GM19467 (cell line): ENCODE measurements around the gene ZNF474.

Experiments
- ATAC-seq: cut with Tn5 transposase; IDR thresholded peaks from one replicate; pipeline ENCODE4 v1.9.1; 2021; ENCODE audit warnings: mild to moderate bottlenecking, moderate library complexity; ENCODE audit not compliant: unreplicated experiment

ZNF474 gene

DNA sequence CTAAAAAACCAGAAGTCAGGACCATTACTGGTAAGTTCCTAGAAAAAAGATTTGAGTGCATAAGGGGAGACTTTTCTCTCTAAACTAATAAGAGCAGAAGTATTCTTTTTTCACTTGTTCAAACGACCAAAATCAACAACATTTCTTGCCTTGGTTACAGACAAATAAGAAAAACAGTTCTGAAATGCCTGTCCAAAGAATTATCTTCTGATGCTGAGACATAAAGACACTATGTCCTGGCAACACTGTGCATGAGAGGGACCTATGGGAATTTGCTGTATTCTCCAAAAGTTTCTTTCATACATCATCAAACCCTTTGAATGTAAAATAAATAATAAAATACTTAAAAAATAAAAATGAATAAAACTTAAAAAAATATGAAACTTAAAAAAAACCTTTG is 50.4 kb downstream of the ZNF474 start:
- ATAC-seq: no peak

DNA sequence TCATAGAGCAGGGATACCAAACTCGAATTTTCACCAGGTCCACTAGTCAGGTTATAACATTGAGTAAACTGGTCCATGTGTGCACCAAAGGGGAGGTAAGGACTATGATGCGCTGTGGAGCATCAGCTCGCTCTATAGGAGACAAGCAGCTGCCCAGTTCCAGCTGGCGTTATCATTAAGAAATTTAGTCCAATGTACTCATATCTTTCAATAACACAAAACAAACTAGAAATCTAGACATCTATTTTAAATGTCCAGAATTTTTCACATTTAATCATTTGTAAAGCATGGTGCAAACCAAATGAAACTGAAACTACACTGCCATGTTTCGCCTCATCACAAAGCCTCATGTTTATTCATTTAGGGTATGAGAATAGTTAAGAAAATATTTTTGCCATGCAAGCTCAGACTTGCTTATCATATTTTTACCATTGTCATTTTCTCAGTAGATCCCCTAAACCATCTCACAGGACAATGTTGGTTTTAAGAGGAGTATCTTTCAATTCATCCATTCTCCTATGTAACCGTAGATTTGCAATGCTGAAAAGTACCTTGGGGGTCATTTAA is 50.9 kb downstream of the ZNF474 start:
- ATAC-seq: no peak

DNA sequence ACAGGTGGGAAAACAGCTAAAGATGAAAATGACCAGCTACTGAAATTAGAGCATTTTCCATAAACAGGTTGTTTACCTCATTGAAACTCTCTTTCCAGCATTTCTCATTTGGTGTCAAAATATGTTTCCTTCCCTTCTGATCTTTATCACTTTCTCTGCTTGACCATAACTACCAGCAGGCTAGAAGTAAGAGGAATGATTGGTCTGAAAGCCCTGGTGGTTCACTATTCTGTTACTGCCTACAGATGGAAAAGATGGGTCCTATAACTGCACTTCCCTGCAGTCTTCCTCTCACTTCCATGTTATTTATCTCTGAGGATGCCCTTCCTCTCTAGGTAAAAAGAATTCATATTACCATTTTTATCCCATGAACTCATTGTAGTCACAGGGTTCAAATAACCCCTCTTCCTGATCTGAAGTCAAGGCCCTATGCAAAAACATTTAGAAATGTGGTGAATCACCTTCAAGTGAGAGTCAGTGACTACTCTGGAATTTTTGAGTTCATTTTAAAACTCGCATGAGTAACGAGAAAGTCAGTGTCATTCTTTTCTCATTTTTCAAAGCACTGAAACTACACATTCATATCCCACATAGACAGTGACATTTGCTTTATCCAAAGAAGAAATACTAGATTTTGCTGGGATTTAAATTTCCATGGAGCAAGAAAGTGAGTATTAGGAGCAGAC is 51.7 kb downstream of the ZNF474 start:
- ATAC-seq: no peak

DNA sequence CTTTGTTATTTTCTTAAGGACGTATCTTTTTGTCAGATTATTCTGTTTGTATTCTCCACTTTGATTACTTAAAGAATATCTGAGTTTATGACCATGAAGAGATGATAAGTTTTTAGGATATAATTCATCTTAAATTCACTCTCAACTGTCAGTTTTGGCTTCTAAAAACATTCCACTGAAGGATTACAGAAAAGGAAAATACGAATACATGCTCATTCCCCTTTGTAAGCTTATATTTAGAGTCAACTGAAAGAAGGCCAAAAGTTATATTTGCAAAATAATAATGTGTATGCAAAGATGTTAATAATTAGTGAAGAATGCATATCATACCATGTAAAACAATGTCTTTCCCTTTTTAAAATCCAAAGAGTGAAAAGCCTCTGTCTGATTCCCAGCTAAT is 52.5 kb downstream of the ZNF474 start:
- ATAC-seq: no peak

DNA sequence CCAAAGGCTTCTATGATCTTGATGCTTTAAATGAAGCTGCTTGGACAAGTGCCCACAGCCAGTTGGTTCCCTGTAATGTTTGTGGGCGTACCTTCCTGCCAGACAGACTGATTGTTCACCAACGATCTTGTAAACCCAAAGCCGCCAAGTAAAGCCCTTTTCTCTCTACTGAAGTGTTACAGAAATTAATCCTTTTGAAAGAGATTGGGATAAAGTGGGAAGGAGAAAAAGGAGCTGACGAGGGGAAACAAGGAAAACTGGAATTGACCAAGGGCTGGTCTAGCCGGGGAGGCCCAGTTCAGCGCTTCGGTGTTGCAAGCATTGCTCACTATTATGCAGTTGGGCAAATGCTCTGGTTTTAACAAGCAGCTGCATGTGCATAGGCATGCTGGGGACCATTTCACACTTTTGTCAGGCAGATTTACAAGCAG is 53.2 kb downstream of the ZNF474 start:
- ATAC-seq: no peak

DNA sequence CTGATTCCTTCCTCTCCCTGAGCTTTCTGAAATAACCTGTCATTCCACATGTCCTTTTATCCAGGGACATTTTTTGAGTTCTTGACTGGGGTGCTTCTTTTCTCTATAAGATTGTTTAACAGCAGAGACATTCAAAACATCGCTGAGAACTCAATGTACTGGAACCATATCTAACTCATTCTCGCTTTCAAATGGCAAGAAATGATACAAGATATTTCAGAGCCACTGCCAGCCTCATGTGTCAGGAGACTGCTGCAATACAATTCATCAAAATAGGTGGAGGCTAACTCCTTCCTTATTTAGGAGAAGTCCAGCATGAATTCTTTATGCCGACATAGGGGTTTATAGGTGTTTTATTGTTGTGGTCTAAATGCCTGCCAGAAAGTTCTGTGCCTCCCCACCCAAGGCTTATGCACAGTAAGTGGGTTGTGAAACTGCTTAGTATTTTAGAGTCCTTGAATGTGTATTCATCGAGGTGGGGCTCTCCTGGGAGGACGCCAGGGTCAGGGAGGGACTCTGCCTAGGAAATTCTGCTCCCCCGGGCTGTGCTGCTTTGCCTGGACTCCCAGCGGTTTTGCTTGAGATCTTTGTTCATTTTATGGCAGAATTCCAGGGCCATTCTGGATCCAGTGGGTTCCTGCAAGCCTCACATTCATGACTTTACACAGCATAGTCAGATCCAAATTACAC is 53.9 kb downstream of the ZNF474 start:
- no peak for ATAC-seq

DNA sequence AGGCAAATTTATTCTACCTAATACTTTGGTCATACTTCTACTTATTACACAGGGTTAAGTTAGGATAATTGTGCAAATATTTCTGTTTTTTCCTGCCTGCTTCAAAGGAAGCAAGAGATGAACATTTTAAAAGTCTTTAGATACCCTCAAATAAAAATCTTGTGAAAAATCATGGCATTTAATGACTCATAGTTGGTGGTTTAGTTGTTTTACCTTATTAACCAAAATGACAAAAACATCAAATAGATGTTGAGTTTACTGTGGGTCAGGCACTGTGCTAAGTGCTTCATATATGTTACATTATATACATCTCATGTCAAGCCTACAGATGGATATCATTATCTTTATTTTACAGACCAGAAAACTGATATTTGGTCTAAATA is 54.4 kb downstream of the ZNF474 start:
- ATAC-seq: no peak

DNA sequence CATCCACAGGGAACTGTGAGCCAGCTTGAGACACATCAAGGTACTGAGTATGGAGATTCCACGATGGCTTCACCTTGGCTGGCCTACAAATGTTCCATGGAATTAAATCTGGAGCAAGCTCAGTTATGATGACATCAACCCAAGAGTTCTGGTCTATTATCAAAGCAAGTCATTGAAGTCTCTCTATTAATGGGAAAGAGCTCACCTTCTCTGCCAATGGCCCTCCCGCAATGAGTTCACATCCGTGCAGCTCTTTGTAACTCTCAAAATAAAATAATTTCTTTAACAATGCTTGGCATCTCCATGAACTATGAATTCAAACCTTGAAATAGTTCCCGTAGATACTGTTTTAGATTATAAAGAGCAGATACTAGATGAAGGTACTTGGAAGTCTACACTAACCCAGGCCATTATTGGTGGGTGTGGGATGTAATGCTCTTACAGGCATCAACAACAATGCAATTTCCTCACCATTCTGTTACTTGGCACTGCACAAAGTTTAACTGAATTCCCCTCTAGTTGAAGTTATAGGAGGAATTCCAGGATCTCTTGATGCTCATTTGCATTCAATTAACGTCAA is 55.4 kb downstream of the ZNF474 start:
- no peak for ATAC-seq

DNA sequence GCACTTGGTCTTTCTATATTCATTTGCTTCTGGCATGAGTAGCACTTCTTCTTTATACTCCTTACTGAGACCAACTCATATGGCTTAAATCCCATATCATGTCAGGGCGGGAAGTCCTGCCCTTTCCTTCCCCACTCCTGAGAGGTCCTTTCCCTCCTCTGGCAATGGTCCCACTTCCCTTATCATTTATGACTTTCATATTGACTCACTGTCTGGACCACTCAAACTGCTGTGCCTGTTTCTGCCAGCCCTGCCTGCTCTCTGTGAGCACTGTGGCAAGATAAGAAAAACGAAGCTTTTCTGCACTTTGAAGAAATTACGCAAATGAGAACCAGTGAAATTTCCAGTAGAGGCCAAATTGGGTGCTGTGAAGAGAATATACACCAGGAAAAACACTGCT is 58.1 kb downstream of the ZNF474 start:
- no peak for ATAC-seq

DNA sequence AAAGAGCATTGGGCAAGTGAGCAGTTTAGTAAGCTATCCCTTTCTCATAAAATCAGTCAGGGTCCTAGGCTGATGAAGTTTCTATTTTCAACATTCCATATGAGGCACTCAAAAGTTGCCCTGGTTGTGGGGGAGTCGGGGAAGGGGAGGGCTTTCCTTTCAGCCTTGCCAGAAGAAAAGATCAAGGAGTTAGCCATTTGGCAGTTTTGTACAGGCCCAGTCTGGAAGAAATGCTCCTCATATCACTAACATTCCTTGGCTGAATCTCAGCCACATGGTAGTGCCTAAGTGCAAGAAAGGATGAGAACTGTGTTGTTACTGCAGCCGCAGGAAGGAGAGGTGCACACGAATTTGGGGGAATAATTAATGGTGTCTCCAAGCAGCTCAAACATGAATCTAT is 60.8 kb downstream of the ZNF474 start:
- ATAC-seq: no peak

DNA sequence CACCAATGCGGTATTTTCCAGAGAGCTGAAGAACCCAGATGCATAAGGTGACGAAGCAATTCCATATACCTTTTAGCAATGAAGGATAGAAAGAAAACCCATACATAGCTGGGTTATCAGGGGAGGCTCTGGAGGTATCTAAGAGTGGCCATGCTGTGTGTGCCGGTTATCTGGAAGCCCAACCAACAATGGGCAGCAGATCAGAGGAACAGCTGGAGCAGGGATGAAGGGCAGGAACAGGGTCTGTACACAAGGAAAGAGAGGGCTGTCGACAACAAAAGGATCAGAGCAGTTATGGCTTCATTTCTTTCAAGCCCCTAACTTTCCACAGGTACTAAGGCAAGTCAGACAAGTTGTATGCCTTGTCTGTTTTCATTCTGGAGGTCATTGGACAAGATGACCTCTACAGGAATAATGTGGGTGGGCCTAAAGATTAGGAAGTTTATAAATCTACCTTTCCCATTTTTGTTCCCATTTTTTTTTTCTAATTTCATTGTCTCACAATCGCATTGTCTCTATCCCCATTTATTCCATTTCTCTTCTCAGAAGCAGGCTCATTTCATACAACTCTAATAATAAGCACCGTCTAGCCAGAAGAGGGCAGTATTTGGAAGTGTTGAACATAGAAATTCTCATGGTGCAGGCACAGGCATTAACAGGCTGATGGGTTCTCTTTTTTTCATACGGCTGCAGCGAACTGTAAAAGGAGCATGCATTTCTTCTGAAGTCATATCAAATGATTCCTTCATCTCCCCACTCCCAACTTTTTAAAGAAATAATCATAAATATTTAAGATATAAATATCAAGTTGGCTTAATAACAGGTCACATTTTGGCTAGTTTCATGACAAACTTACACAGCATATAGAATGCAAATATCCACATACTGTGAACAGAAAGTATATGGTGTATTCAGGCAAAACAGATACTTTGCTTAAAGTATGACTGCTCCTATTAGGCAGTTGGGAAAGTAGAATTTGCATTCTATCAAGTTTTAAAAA is 63.5 kb downstream of the ZNF474 start:
- ATAC-seq: peak; percentile 63

DNA sequence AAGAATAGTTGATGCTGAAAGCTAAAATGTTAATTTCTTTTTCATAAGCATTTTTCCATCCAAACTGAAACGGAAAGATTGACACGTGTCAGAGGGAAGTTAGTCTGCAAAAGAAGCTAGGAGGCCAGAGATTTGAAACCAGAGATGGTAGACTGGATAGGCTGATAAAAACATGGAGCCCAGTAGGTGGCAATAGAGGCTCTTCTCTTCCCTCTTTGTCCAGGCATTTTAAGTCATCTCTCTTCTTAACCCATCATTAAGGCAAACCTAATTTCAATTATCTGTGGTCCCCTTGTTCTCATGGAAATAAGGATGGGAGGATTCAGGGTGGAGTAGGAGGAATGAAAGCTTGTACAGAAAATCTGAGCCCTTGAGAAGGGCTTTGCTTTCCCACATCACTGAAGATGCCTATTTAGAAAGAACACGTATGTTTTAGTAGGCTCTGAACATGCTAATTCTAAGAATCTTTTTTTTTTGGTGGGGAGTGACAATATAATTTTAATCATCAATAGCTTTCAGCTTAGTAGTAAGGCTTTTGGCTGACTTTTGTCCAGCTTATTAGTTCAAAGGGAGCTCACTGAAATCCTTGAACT is 66.6 kb downstream of the ZNF474 start:
- ATAC-seq: no peak

DNA sequence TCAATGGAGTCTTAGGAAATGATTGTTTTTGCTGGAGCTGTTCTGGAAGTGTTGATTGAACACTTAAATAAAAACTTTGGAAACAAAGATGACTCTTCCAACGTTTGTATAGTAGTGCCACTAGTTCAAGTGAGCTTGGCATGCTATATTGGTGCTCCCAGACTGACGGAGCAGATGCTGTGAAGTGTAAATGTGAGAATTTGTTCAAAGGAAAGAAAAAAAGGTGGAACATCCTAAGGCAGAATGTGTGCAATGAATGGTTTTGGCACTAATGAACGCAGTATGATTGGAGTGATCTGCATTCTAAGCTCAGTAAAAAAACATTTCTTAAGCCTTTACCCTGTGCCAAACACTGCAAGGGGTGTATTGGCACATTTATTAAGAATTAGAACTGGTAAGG is 69.8 kb downstream of the ZNF474 start:
- ATAC-seq: no peak

DNA sequence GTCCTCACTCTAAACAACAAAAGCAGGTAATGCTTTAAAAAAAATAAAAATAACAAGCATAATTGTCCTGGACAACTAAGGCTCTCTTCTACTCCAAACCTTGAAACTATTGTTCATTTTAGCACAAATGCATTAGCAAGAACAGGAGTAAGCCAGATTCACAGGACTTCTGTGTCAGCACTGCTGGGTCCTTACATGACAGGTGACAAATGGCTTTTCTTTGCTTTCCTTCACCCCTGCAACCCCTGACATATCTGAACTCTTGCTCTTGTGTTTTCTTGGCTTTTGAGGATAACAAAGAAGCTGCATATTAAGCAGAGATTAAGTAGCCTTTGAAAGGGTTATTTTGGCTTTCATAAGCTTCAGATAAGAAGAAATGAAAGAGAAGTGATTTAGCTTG is 71.1 kb downstream of the ZNF474 start:
- ATAC-seq: no peak

DNA sequence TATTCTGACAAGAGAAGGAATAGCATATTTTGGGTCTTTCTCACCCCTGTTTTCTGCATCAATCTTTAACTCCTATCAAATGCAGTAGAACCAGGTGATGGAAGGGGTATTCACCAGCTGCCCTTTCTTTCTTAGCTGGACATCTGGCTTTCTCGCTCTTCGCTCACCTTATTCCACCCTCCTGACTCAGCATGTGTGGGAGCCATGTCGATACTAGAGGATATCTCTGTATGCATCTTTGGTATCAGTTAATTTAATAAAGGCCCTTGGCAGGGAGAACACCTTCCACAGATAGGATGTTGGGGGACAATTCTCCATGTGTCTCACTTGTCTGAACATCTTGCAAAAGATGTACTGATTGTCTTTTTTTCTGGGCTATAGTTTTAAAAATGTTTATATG is 71.5 kb downstream of the ZNF474 start:
- ATAC-seq: no peak

DNA sequence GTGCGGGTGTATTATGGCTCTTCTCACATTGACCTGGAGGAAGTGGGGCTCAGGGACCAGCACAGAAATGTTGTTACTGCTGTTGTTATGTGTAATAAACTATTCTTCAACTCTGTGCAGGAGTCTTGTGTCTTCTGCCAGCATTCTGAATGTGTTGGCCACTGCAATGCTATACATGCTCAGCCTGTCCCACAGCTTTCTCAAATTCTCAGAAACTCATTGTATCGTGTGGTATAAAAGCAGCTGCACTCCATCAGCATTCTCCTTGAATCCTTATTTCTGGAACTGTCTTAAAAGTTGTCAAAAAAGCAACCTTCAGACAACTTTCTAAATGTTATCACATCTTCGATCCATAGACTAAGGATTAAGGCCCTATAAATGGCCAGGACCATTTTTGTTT is 72.0 kb downstream of the ZNF474 start:
- ATAC-seq: no peak

DNA sequence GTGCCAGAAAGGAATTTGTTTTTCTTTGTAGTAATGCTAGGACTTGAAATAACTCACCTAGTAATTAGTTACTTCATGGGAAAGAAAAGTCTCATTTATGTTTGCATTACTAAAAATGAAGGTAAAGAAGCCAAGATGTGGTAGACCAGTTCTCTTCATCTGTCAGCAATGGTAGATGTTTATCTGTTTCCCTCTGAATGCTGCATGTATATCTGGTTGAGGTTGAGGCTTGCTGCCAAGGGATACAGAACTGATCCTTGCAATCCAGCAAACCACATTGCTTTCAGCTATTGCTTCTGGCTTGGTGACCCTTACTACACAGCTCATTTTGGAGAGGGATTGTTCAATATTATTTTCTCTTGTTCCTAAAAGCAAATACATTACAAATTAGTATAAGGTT is 73.6 kb downstream of the ZNF474 start:
- ATAC-seq: no peak
